Mesendoderm (in vitro differentiated cells): ENCODE measurements around the gene KCNQ5.

Experiments used
- DNase-seq: peaks from one replicate; pipeline ENCODE4 v3.0.0; 2013
- H2AK5ac ChIP-seq: 2 replicates; pipeline ENCODE4 v1.6.1; 2013; ENCODE audit warnings: low read length, inconsistent platforms
- H2BK120ac ChIP-seq: 2 replicates; pipeline ENCODE4 v1.6.1; 2013; ENCODE audit warnings: low read depth, mild to moderate bottlenecking, low read length, moderate library complexity, mixed read lengths
- H2BK15ac ChIP-seq: replicated peaks from 2 replicates; pipeline ENCODE4 v1.6.1; 2013; ENCODE audit warnings: low read depth, mild to moderate bottlenecking, moderate library complexity
- H2BK5ac ChIP-seq: 2 replicates; pipeline ENCODE4 v1.6.1; 2013; ENCODE audit warnings: low read length, inconsistent platforms
- H3K18ac ChIP-seq: 2 replicates; pipeline ENCODE4 v1.6.1; 2013; ENCODE audit warnings: mild to moderate bottlenecking, low read length, mixed read lengths
- H3K23ac ChIP-seq: one replicate; pipeline ENCODE4 v1.6.1; 2013; ENCODE audit warnings: low read length
- H3K27ac ChIP-seq: 2 replicates; pipeline ENCODE4 v1.5.1; 2013; ENCODE audit warnings: low read depth, mild to moderate bottlenecking, inconsistent platforms, low read length, moderate library complexity
- H3K27me3 ChIP-seq: 2 replicates; pipeline ENCODE4 v1.6.1; 2013; ENCODE audit warnings: low read length, control low read depth, mild to moderate bottlenecking, inconsistent platforms; ENCODE audit not compliant: insufficient read depth, poor library complexity
- H3K36me3 ChIP-seq: 2 replicates; pipeline ENCODE4 v1.6.1; 2013; ENCODE audit warnings: low read length, inconsistent platforms; ENCODE audit not compliant: control insufficient read depth, insufficient read depth
- H3K4ac ChIP-seq: one replicate; pipeline ENCODE4 v1.6.1; 2013; ENCODE audit warnings: low read depth, mild to moderate bottlenecking, low read length, moderate library complexity
- H3K4me1 ChIP-seq: 2 replicates; pipeline ENCODE4 v1.6.1; 2013; ENCODE audit warnings: low read depth, low read length, inconsistent platforms; ENCODE audit not compliant: control insufficient read depth
- H3K4me2 ChIP-seq: 2 replicates; pipeline ENCODE4 v1.6.1; 2013; ENCODE audit warnings: low read length
- H3K4me3 ChIP-seq: 2 replicates; pipeline ENCODE4 v1.5.1; 2013; ENCODE audit warnings: mild to moderate bottlenecking, low read length
- H3K56ac ChIP-seq: one replicate; pipeline ENCODE4 v1.6.1; 2013; ENCODE audit warnings: low read length
- H3K79me1 ChIP-seq: 2 replicates; pipeline ENCODE4 v1.6.1; 2013; ENCODE audit warnings: low read length, inconsistent platforms
- H3K79me2 ChIP-seq: 2 replicates; pipeline ENCODE4 v1.6.1; 2013; ENCODE audit warnings: mild to moderate bottlenecking, low read length; ENCODE audit not compliant: control insufficient read depth, insufficient read depth
- H3K9ac ChIP-seq: 2 replicates; pipeline ENCODE4 v1.6.1; 2013; ENCODE audit warnings: low read length, inconsistent platforms
- H4K5ac ChIP-seq: one replicate; pipeline ENCODE4 v1.6.1; 2013; ENCODE audit warnings: low read length
- H4K8ac ChIP-seq: one replicate; pipeline ENCODE4 v1.6.1; 2013; ENCODE audit warnings: low read depth, mild to moderate bottlenecking, control low read depth, low read length, moderate library complexity
- WGBS: extraction: QIAGEN DNeasy Blood & Tissue Kit; methylation state at CpG from one replicate; pipeline ENCODE4 v1.1.7; 2013; ENCODE audit warnings: low lambda C conversion rate, missing lambda C conversion rate; ENCODE audit not compliant: insufficient coverage; ENCODE audit errors: extremely low coverage; 5-methylcytosine and 5-hydroxymethylcytosine counted together

Gene KCNQ5

GRCh38 chr6:72620871-72621290 lies 983 bp upstream of the KCNQ5 start:
- Histone ChIP-seq H3K27ac (no peak overlapping the region), H3K56ac (no peak overlapping the region), H3K79me1 (no peaks in the 10 kb centered on the region), H4K5ac (no peak overlapping the region), H3K4me3 (no peak overlapping the region), H3K79me2 (no peaks in the 10 kb centered on the region), H4K8ac (no peak overlapping the region), H2BK15ac (no peak overlapping the region), H3K4me1 (no peaks in the 10 kb centered on the region), H2BK5ac (no peak overlapping the region), H2BK120ac (no peak overlapping the region), H3K23ac (peak overlapping the region; percentile 72), H3K36me3 (no peaks in the 10 kb centered on the region), H2AK5ac (no peak overlapping the region), H3K4ac (no peak overlapping the region), H3K9ac (peak overlapping the region; percentile 52), H3K18ac (no peak overlapping the region), H3K4me2 (peak overlapping the region; percentile 79), H3K27me3 (peaks cover 10% of the 10 kb centered on the region)
- peak; percentile 6 for DNase-seq
- WGBS: no CpG with 5 or more reads among the region's 21 CpGs

GRCh38 chr6:72622094-72622940 lies 453 bp downstream of the KCNQ5 start:
- Histone ChIP-seq H3K56ac (peak overlapping the region; percentile 77), H4K8ac (no peak overlapping the region)
- no CpG with 5 or more reads among the region's 89 CpGs for WGBS

GRCh38 chr6:72623808-72624207 lies 1.9 kb downstream of the KCNQ5 start:
- Histone ChIP-seq H4K8ac (no peak overlapping the region), H3K4me1 (no peaks in the 10 kb centered on the region), H3K23ac (no peak overlapping the region), H3K4ac (no peak overlapping the region), H3K9ac (no peak overlapping the region), H2BK5ac (no peak overlapping the region), H3K27ac (no peak overlapping the region), H4K5ac (no peak overlapping the region), H3K4me3 (no peak overlapping the region), H2BK120ac (no peak overlapping the region), H3K18ac (no peak overlapping the region), H3K27me3 (peaks cover 10% of the 10 kb centered on the region), H3K79me1 (no peaks in the 10 kb centered on the region), H2AK5ac (no peak overlapping the region), H3K56ac (no peak overlapping the region), H3K4me2 (no peak overlapping the region), H3K79me2 (no peaks in the 10 kb centered on the region), H3K36me3 (no peaks in the 10 kb centered on the region), H2BK15ac (no peak overlapping the region)
- no peak for DNase-seq
- no CpG with 5 or more reads among the region's 5 CpGs for WGBS

More at GRCh38 chr6:72622094-72622940, 453 bp downstream of the KCNQ5 start:
- Histone ChIP-seq H2BK120ac (no peak overlapping the region), H3K4me1 (no peaks in the 10 kb centered on the region), H3K79me1 (no peaks in the 10 kb centered on the region), H3K79me2 (no peaks in the 10 kb centered on the region), H3K18ac (peak overlapping the region; percentile 13), H3K4ac (no peak overlapping the region), H3K4me2 (peak overlapping the region; percentile 79), H3K23ac (peak overlapping the region; percentile 57), H2BK5ac (no peak overlapping the region), H2AK5ac (no peak overlapping the region), H2BK15ac (no peak overlapping the region), H3K27me3 (peaks cover 10% of the 10 kb centered on the region), H3K9ac (peak overlapping the region; percentile 41), H3K4me3 (peak overlapping the region; percentile 26), H3K36me3 (no peaks in the 10 kb centered on the region), H3K27ac (no peak overlapping the region), H4K5ac (no peak overlapping the region)
- peak; percentile 65 for DNase-seq

GRCh38 chr6:72624557-72625160 lies 2.8 kb downstream of the KCNQ5 start:
- no peaks in the 10 kb centered on the region for H3K4me1 ChIP-seq
- no peak overlapping the region for H3K4ac ChIP-seq
- H3K79me1 ChIP-seq: no peaks in the 10 kb centered on the region
- no peak overlapping the region for H3K18ac ChIP-seq
- no peak overlapping the region for H2AK5ac ChIP-seq
- H2BK15ac ChIP-seq: no peak overlapping the region
- H3K4me3 ChIP-seq: no peak overlapping the region
- peaks cover 10% of the 10 kb centered on the region for H3K27me3 ChIP-seq
- H4K8ac ChIP-seq: no peak overlapping the region
- no CpG with 5 or more reads among the region's 3 CpGs for WGBS
- H2BK5ac ChIP-seq: no peak overlapping the region
- H3K56ac ChIP-seq: no peak overlapping the region
- no peak overlapping the region for H3K27ac ChIP-seq
- no peak overlapping the region for H3K23ac ChIP-seq
- H3K9ac ChIP-seq: no peak overlapping the region
- no peak overlapping the region for H3K4me2 ChIP-seq
- no peaks in the 10 kb centered on the region for H3K36me3 ChIP-seq
- no peak overlapping the region for H2BK120ac ChIP-seq
- no peaks in the 10 kb centered on the region for H3K79me2 ChIP-seq
- no peak overlapping the region for H4K5ac ChIP-seq
- DNase-seq: peak; percentile 16

GRCh38 chr6:72626126-72626525 lies 4.3 kb downstream of the KCNQ5 start:
- Histone ChIP-seq H4K5ac (no peak overlapping the region), H3K79me1 (no peaks in the 10 kb centered on the region), H3K27me3 (peaks cover 5% of the 10 kb centered on the region), H2BK15ac (no peak overlapping the region), H3K36me3 (no peaks in the 10 kb centered on the region), H3K18ac (no peak overlapping the region), H2BK5ac (no peak overlapping the region), H3K4me1 (no peaks in the 10 kb centered on the region), H3K27ac (no peak overlapping the region), H3K79me2 (no peaks in the 10 kb centered on the region), H3K23ac (no peak overlapping the region), H3K4ac (no peak overlapping the region), H2BK120ac (no peak overlapping the region), H3K56ac (no peak overlapping the region), H3K9ac (no peak overlapping the region), H2AK5ac (no peak overlapping the region), H4K8ac (no peak overlapping the region), H3K4me2 (no peak overlapping the region), H3K4me3 (no peak overlapping the region)
- no CpG with 5 or more reads among the region's 2 CpGs for WGBS
- DNase-seq: peak; percentile 19
